Stimulated activated naive CD4-positive, alpha-beta T cell treated with Interleukin-2 at 50 U/mL for 16 hours (primary cell): Measurements from ENCODE around the gene MEIS1.

Experiments
- DNase-seq: peaks from one replicate; lab custom pipeline; 2025; lab: John Stamatoyannopoulos, UW

Gene MEIS1

GRCh38 chr2:66580166-66581049, 145.5 kb downstream of the MEIS1 start:
- no peak for DNase-seq

GRCh38 chr2:66581339-66582103, 146.6 kb downstream of the MEIS1 start:
- no peak for DNase-seq

DNA sequence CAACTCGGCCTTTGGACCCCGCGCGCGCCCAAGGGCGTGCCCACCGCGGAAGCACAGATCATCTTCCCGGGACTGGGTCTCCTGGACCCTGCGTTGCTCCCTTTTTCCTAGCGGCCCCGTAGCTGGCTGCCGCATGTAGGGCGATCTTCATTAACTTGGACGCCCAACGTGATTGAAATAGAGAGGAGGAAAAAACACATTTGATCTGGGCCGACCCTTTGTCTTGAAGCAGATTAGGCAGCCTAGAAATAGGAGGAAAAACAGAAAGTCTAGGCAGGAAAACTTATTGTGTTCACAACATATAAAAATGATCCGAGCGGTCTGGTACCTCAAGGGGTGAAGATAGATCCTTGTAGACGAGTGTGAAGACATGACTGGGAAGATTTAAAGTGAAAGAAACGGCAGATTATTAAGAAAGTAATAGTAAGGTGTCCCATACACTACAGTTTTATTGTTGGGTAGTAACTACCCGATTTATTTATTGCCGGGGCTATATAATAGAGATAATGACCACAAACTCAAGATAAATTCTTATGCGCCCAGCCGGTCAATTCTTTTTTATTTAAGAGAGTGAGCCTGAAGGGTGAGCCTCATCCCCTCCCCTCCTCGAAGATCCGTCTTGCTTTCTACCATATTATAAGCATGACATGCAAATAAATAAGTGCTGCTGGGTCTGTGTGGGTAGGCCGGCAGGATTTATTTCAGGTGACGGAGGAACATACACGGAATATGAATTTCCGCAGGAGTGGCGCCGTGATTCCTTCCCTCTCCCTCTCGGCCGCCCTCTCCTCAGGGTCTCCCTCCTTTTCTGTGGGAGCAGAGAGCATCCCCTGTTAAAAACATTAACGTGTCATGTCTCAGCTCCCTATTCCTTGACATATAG, 147.4 kb downstream of the MEIS1 start:
- no peak for DNase-seq

- DNase-seq, result no peak
These were observed 148.3 kb downstream of the MEIS1 start for GRCh38 chr2:66582987-66583880.

DNA sequence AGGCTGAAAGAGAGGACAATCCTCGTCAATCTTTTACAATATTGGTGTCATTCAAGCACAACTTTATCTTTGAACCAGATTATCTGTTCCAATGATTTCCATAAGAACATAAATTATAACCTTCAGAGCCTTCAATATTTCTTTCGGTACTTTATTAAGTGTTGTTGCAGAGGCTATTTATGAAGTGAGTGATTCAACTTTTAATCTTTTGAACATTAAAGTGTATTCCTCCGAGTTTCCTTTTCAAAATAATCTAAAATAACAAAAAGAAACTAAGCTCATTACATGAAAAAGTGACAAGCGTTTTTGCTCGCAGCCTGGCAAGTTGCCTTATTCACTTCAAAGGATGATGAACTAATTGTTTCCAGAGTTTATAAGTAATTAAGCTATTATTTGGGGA, 149.0 kb downstream of the MEIS1 start:
- no peak for DNase-seq

DNA sequence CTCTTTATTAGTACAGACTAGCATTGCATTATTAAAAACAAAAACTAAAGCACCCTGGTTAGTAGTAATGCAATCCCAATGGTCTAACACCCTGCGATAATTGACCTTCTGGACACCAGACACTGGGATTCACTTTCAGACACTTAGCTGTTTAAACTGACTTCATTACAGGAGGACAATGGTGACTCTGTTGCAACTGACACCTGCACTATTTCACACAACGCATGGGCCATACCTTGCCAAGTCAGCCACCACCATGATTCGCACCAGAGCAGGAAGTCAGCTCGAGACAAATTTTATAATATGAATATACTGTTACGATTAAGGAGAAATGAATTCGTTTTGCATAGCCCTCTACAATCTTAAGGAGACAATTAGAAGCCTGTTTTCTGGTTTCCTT, 150.7 kb downstream of the MEIS1 start:
- no peak for DNase-seq

DNA sequence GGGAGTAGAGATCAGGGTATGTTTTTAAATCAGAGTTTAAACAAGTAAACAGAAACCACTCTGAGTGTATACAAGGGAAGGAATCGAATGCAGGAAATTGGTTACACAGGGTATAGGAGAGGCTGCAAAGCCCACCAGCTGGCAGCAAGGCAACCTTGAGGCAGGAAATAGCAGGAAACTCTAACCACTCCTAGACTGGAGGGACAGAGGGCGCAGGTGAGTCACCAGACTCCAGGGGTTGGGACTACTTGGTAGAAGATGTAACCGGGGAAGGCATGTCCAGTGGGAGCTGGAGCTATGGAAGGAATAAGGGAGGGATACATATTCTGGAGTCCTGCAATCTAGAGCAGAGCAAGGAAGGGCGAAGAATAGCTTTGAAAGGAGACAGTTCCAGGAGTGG, 152.3 kb downstream of the MEIS1 start:
- no peak for DNase-seq

- no peak for DNase-seq
These were observed 159.1 kb downstream of the MEIS1 start for GRCh38 chr2:66594001-66594400.

- DNase-seq, result no peak
These were observed 160.6 kb downstream of the MEIS1 start for GRCh38 chr2:66595556-66595955.

DNA sequence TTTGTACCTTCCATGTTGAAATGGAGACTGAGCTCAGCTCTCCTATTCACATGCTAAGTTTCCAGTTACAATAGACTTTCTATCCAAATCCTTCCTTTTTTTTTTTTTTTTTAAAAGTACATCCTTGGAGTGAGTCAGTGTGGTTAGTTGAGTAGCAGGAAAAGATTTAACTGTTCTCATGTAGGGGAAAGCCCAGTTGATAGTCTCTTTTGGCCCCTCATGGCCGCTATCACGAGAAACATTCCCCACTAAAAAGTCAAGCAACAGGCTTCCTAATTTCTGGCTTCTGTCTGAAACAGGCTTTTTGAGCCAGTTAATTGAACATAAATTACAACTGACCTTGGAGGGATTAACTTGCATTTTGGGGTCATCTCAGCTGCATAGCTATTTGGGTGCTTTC, 161.3 kb downstream of the MEIS1 start:
- DNase-seq, result no peak

DNA sequence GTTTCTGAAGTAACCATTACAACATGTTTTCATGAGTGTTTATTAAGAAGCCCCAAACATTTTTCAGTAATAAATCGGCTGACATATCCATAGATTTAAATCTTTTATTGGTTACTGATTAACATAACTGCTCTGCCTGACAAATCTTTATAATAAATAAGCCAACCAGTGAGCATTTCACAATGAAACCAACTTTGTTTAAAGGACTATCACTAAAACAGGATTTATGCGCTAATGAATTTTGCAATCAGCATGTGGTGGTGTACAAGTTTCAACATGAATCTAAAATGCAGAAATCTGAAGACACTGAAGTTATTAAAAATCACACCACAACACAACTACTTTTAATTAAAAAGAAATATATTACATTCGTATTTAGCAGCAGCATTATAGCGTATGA, 166.7 kb downstream of the MEIS1 start:
- no peak for DNase-seq

GRCh38 chr2:66602341-66602740, 167.4 kb downstream of the MEIS1 start:
- no peak for DNase-seq

- DNase-seq, result no peak
These were observed 169.4 kb downstream of the MEIS1 start for GRCh38 chr2:66604326-66604725.

DNA sequence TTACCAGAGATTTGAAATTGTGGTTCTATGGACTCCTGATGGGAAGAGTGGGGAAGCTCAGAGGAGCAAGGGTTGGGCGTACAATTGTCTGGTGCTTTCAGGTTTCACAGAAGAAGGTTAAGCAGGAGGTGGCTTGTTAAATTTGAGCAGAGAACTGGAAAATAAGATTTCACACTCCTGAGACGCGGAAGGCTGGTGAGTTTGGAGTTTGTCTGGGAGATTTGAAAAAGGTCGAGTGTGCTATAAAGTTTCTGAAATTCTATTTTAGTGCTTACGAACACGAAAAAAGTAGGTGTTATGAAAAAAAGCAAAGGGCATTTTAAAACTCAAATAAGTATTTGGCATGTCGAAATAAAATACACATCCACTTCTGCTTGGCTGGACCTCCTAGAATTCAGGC, 170.1 kb downstream of the MEIS1 start:
- DNase-seq, result no peak

DNA sequence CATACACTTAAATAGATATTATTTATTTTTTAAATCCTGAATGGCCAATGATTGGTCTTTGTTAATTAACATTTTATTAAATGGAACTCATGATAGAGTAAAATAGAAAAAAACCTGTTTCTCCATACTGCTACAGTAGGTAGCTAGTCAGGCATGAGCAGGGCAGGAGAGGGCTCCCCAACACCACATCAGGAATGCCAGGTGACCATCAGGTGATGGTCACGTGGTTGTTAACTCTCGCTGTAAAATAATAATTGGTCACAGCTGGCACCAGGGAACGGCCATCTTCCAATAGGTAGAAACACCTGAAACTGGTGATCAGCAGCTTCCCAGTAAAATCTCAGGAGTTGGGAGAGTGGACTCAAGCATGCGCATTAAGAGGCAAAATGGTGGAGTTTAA, 172.2 kb downstream of the MEIS1 start:
- DNase-seq, result no peak
